Hematopoietic multipotent progenitor cell treated with erythropoietin and hydrocortisone succinate and interleukin-3 and kit ligand, for 6 days (in vitro differentiated cells): ENCODE measurements around the gene ARHGEF3.

ENCODE experiments used
- DNase-seq: peaks from one replicate; pipeline ENCODE4 v3.0.0-alpha.2; 2015

The ARHGEF3 gene

GRCh38 chr3:56801662-56802377 lies at the start of gene ARHGEF3:
ARHGEF3 (minus strand) TSS chr3:56801949; CDS start chr3:56801798, 151 bp downstream.
- peak; percentile 85 for DNase-seq

DNA sequence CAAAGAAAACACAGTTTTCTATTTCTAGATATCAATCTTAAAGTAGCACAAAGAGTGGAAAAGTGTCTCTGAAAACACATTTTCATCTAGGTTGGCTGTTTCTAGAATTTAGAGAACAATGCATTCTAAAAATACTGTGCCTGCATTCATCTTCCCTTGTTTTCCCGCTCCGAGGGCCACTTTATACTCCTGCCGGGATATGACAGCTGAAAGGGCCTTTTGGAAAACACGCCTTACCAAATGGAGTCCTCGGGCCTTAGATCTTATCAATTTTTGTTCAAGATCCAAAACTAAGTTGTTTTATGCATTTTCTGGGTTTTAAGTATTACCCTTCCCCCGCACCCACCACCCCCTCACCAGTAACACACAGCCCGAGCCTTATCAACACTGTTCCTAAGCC lies 47.9 kb upstream of the ARHGEF3 start:
- no peak for DNase-seq

- DNase-seq: no peak
Measured at GRCh38 chr3:56845505-56845904, 43.8 kb upstream of the ARHGEF3 start.

- DNase-seq: no peak
Measured at GRCh38 chr3:56844536-56844935, 42.8 kb upstream of the ARHGEF3 start.

DNA sequence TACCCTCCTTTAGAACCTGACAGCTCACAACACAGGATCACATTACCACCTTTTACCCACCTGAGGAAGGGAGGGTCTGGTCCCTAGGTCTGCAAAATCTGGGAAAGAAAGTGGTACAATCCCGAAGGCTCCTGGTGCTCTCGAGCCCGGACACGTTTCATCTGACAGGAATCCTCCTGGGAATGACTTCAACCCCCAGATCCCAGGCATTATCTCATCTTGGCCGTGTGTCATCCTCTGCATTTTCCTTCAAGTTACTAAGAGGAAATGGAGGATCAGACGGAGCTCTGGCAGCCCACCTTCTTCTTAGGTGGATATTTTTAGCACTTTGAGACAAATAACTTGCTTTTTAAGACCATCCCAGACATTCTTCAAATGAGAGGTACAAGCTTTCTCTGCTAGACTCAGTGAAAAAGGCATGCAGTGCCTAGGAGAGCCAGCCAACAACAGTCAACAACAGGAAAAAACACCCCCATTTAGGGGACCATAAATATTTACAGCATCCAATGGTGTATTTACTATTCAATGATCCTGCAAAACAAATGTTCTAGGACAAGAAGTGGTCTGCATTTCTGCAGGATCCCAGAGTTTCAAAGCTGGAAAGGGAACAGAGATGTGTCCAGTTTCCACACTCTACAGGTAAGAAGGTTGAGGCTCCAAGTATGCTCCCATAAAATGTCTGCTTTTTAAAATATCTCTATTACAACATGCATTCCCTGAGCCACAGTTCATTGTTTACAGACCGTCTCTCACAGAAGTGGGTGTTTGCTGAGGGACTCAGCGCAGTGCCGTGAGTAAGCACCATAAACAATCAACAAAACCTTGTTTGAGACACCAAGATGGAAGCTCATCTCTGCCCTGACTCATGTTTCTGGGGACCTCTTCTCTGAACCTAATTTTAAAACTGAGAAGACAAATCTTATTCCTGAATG lies 38.3 kb upstream of the ARHGEF3 start:
- DNase-seq: no peak

DNA sequence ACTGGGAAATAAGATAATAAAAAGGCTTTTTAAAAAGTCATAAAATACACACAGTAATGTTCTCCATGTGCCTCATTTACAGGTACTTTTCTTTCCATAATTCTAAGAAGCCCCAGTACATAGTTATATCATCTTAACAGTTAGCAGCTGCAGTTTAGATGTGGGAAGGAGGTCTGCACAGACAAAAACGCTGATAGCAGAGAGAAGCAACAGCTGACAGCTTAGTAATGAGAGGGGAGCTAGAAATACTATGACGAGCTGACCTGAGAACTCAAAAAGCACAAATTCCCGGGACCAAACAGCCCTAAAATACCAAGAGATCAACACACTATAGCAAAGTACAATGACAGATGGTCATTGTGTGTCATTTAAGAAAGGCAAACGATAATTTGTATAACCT lies 36.7 kb upstream of the ARHGEF3 start:
- DNase-seq: peak; percentile 45

DNA sequence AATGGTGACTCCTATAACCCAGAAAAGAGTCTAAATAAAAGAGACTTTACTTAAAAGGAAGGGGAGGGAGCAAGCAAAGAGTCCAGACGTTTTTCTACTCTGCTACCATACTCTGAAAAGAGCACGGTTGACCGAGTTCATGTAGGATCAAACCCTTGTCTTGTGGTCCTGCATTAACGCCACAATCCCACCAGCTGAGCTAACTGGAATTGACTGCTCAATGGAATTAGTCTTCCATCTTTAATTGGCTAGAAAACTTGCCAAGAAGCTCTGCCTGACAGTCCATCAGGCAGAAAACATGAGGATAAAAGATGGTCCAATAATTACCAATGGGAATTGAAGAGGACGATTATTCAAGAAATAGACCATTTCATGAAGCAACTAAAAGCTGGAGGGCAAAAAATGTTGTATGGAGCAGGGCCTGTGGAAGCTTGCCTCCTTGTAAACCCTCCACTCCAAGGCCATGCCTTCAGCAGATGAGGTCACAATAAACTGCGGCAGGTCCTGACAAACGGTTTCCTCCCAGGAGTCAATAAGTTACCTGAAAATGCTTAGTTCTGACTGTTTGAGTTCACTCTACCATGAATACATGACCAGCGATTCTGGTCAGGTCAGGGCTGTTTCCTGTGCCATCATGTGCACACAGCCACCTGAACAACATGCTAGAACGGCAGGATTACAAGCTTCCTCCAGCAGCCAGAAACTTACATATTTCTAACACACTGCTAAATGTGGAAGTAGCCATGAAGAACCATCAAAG lies 35.6 kb upstream of the ARHGEF3 start:
- DNase-seq: no peak

DNA sequence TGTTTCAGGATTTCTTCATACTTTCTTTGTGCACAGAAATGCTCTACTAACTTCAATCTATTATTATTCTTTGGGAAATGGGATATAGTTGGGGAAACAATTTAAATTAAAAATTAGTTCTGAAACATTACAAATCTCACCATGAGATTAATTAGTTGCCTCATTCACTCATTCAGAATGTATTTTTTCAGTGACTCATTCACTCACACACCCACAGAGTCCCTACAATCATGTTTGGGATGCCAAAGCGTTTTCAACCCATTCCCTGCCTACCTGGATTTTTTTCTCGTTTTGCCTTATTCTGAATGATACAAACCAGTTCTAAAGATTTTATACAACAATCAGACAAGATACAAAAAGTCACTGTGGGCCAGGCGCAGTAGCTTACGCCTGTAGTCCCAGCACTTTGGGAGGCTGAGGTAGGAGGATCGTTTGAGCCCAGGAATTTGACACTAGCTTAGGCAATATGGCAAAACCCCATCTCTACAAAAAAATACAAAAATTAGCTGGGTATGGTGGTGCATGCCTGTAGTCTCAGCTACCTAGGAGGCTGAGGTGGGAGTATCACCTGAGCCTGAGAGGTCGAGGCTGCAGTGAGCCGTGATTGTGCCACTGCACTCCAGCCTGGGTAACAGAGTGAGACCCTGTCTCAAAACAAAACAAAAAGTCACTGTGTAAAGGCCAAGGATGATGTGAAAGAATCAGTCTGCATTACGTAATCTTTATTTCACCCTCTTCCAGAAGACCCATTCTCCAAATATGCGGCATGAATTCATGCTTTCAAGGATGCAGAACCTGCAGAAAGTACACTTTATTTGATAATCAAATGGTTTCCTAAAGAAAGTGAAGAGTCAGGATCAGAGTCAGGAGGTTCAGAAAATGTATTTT lies 34.8 kb upstream of the ARHGEF3 start:
- no peak for DNase-seq

DNA sequence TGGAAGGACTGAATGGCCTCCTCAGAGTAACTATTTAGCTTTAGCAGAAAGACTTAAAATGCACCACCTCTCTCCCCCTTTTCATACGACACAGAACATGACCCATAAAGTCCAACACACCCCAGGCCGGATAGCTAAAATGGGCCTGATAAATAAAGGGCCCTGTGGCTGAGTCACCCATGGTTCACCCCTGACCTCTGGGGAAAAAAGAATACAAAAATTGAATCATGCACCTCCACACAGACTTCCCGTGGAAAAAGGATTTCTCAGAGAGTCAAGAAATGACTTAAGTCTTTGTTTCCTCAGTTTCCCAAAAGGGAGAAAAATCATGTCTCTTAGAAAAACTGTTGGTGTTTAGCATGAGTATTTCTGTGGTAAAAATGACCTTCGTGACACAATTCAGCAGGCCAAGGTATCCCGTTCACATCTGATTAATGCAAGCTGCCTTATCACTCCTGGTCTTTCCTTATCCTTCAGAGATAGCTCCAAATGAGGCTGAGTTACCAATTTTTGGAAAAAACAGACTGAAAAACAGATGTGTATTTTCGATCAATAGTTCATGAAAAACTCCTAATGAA lies 34.0 kb upstream of the ARHGEF3 start:
- DNase-seq: no peak

DNA sequence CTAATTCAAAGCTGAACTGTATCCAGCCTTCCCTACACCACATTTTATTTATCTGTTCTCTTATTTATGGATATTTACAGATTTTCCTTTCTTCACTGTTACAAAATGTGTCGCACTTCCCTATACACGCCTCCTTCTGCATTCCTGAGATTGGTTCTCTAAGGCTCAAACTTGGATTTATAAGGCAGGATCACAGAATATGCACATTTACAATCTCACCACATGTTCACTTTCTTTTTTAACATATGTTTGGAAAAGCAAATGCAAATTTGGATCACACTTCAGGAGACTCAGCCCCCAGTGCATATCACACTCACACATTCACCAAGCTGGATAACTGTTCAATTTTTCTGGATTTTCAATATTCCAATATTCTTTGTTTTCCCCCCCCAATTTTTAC lies 31.8 kb upstream of the ARHGEF3 start:
- DNase-seq: no peak

- DNase-seq: no peak
Measured at GRCh38 chr3:56833022-56833421, 31.3 kb upstream of the ARHGEF3 start.

DNA sequence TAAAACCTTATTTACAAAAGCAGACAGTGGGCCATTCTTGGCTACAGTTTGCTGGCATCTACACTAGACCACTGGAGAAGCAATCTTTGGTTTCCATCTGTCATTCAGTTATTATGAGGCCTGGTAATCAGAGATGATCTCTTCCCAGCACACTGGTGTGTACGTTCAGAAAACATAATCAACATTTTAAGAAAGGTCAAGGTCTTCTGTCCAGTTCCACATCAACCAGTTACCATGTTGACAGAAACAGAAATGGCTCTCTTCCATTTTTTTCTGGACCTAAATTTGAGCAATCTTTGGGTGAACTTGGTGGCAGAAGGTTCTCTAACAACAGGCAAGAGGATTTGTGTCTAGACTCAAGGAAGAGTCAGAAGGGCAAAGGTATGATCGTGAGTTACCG lies 29.8 kb upstream of the ARHGEF3 start:
- no peak for DNase-seq

- no peak for DNase-seq
Measured at GRCh38 chr3:56830884-56831283, 29.1 kb upstream of the ARHGEF3 start.

DNA sequence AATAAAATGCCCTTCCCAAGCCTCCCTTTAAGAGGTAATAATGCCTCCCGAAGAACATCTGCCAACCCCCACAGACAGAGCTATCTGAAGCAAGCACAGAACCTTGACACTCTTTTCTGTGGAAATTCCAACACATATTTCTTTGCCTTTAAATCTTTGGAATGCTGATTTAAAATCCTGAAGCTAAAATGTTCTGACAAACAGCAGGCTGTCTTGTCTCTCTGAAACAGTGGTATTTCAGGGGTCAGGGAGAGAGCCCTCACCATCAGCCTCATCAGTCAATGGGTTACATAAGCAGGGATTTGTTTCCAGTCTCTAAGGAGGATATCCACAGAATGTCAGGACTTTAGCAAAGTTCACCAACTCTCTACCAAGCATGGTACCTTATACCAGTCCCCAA lies 27.8 kb upstream of the ARHGEF3 start:
- DNase-seq: no peak

DNA sequence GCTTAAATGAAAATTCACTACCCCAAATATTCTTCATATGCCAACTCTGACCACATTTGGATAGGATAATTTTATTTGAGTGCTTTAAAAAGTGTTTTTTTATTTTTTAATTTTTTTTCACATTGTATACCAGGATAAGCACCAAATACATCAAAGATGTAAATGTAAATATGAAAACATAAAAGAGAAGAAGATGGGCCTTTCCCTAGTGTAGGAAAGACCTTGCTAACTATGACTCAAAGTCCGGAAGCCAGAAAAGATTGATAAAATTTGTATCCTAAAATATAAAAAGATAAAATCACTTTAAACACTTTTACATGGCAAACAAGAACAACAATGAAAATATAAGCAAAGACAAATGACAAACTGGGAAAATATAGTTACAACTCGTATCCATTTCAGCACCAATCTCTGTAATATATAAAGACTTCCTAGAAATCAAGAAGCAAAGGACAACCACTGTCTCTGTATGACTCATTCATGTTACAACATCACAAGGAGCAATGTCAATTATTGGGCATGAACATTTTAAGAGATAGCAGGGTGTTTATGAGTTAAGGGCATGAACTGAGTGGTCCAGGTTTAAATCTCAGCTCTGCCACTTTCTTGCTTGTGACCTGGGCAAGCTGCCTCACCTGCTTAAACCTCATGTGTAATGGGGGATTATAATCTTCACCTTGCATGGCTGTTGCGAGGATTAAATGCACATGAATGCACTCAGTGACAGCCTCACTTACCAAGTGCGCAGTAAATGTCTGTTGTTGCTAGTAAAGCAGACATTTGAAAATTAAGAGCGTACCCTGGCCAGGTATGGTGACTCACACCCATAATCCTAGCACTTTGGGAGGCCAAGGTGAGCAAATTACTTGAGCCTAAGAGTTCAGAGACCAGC lies 25.3 kb upstream of the ARHGEF3 start:
- DNase-seq: no peak

DNA sequence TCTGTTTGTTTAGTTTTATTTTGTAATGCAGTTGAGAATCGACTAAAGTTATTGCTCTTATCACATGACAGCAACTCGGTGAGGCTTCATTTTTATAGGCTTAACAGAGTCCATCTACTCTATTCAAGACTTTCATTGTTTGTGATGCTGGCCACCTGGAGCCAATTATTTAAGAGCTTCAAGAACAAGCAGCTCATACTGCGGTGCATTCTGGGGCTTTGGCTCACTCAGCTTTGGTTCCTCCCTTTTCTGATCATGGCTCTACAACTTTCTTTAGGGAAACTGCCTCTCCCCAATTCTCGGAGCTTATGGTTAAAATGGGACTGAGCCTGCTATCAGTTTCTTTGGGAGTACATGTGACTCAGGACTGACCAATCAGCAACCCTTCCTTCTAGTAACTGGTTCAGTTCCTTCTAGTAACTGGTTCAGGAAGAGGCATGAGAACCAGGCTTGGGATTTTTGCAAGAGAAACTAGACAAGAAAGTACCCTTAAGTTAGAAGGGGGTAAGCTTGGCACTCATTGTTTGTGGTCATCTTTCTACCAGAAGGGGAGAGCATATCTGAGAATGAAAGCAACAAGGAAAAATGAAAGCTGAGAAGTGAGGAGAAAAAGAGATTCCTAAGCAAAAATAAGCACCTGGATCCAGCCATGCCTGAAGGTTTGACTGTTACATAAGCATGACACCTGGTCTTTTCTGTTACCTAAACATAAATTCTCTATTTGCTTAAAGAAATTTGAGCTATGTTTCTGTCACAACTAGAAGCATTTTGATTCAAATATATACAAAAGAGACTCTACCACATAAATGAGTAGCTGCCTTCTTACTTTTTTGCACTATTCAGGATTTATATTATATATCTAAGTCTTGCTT lies 24.1 kb upstream of the ARHGEF3 start:
- no peak for DNase-seq

GRCh38 chr3:56823984-56824703 lies 22.4 kb upstream of the ARHGEF3 start:
- DNase-seq: no peak

DNA sequence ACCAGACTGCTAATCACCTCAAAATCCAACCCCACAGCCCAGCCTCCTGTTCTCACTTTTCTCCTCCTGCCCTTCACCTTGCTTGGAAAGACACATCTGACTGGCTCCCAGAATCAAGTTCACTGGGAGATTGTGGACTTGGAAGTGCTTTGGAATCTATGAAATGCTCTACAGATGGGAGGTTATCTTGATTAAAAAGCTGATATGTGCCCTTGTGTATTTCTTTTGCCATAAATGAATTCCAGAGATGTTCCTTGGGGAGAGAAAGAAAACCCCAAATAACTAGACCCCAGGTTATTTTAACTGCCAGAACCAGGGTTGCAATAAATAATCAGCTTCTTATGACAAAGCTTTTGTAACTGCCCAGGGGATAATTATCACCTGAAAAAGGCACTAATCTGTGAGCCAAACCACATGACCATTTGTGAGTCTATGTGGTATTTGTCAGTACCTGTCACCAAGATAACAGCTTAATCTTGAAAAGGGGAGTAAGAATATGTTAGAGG lies 21.7 kb upstream of the ARHGEF3 start:
- no peak for DNase-seq

DNA sequence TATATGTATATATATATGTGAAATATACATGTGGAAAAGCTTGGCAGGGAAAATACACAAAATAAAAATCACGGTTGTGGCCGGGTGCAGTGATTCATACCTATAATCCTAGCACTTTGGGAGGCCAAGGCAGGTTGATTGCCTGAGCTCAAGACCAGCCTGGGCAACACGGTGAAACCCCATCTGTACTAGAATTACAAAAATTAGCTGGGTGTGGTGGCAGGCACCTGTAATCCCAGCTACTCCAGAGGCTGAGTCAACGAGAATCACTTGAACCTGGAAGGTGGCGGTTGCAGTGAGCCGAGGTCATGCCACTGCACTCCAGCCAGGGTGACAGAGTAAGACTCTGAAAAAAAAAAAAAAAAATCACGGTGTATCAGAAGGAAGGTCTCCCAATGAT lies 20.8 kb upstream of the ARHGEF3 start:
- DNase-seq: no peak
